Neural cell (in vitro differentiated cells): ENCODE data around the gene TP53AIP1.

Experiments
- EP300 ChIP-seq: fragments of 450-650 bp; conservative IDR thresholded peaks from 2 replicates; pipeline ENCODE4 v1.6.1; 2014; ENCODE audit warnings: antibody characterized with exemption, mild to moderate bottlenecking, moderate library complexity; ENCODE audit not compliant: poor library complexity, severe bottlenecking
- EZH2 ChIP-seq: fragments of 200-600, 300-800 bp; shearing (Covaris generic), sonication (generic); IDR thresholded peaks from 2 replicates; pipeline ENCODE4 v1.6.1; 2014; ENCODE audit warnings: antibody characterized with exemption, low read length, borderline replicate concordance, mild to moderate bottlenecking; ENCODE audit not compliant: insufficient read depth, poor library complexity, severe bottlenecking
- POLR2AphosphoS5 ChIP-seq: IDR thresholded peaks from 2 replicates; pipeline ENCODE4 v1.6.1; 2012
- RAD21 ChIP-seq: fragments of 450-650 bp; conservative IDR thresholded peaks from 2 replicates; pipeline ENCODE4 v1.6.1; 2014; ENCODE audit warnings: antibody characterized with exemption, mild to moderate bottlenecking, moderate library complexity
- SMC3 ChIP-seq: fragments of 450-650 bp; conservative IDR thresholded peaks from 2 replicates; pipeline ENCODE4 v1.6.1; 2014; ENCODE audit warnings: antibody characterized with exemption, mild to moderate bottlenecking, moderate library complexity; ENCODE audit not compliant: poor library complexity
- TAF1 ChIP-seq: IDR thresholded peaks from 2 replicates; pipeline ENCODE4 v1.6.1; 2012; ENCODE audit warnings: low read depth
- TF ChIP-seq, protein P1 (sequence below): fragments of 450-650 bp; IDR thresholded peaks from 2 replicates; pipeline ENCODE4 v1.5.1; 2014; ENCODE audit warnings: antibody characterized with exemption, mild to moderate bottlenecking, moderate library complexity; ENCODE audit not compliant: poor library complexity, severe bottlenecking
- TF ChIP-seq, protein P2 (sequence below): IDR thresholded peaks from 2 replicates; pipeline ENCODE4 v1.6.1; 2012; ENCODE audit warnings: borderline replicate concordance

DNA sequence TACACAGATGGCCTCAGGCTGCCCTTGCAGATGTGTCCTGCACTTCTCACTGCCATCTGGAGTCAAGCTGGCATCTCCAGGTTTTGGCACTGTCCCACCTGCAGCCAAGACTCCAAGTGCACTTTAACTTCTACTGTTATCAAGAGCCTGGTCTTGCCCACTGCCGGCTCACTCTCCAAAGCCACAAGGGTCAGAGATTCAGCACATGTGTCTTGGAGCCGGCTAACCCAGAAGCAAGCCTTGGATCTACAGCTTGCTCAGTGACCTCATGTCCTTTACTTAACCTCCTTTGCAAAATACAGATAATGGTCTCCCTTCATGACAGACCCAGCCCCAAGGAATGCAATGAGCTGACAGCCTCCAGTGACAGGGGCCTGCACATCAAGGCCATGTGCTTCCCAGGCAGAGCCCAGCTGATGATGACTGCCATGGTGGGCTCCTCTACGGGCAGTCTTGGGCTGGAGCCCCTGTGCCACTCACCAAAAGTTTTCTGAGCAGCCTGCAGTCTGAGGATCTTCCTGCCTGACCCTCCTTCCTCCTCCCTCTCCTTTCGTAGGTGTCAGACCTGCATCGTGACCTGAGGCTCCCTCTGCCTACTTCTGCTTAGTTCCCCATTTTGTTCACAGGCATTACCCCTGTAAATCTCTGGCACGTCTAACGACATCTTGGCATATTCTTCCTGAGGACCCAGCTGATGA is 9.0 kb downstream of the TP53AIP1 start:
- no peak for TF ChIP-seq EZH2
- TF ChIP-seq RAD21: no peak
- no peak for TF ChIP-seq POLR2AphosphoS5
- TF ChIP-seq, protein P1, sequence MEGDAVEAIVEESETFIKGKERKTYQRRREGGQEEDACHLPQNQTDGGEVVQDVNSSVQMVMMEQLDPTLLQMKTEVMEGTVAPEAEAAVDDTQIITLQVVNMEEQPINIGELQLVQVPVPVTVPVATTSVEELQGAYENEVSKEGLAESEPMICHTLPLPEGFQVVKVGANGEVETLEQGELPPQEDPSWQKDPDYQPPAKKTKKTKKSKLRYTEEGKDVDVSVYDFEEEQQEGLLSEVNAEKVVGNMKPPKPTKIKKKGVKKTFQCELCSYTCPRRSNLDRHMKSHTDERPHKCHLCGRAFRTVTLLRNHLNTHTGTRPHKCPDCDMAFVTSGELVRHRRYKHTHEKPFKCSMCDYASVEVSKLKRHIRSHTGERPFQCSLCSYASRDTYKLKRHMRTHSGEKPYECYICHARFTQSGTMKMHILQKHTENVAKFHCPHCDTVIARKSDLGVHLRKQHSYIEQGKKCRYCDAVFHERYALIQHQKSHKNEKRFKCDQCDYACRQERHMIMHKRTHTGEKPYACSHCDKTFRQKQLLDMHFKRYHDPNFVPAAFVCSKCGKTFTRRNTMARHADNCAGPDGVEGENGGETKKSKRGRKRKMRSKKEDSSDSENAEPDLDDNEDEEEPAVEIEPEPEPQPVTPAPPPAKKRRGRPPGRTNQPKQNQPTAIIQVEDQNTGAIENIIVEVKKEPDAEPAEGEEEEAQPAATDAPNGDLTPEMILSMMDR: no peak
- TF ChIP-seq, protein P2, sequence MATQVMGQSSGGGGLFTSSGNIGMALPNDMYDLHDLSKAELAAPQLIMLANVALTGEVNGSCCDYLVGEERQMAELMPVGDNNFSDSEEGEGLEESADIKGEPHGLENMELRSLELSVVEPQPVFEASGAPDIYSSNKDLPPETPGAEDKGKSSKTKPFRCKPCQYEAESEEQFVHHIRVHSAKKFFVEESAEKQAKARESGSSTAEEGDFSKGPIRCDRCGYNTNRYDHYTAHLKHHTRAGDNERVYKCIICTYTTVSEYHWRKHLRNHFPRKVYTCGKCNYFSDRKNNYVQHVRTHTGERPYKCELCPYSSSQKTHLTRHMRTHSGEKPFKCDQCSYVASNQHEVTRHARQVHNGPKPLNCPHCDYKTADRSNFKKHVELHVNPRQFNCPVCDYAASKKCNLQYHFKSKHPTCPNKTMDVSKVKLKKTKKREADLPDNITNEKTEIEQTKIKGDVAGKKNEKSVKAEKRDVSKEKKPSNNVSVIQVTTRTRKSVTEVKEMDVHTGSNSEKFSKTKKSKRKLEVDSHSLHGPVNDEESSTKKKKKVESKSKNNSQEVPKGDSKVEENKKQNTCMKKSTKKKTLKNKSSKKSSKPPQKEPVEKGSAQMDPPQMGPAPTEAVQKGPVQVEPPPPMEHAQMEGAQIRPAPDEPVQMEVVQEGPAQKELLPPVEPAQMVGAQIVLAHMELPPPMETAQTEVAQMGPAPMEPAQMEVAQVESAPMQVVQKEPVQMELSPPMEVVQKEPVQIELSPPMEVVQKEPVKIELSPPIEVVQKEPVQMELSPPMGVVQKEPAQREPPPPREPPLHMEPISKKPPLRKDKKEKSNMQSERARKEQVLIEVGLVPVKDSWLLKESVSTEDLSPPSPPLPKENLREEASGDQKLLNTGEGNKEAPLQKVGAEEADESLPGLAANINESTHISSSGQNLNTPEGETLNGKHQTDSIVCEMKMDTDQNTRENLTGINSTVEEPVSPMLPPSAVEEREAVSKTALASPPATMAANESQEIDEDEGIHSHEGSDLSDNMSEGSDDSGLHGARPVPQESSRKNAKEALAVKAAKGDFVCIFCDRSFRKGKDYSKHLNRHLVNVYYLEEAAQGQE: no peak
- TF ChIP-seq TAF1: no peak
- TF ChIP-seq SMC3: no peak
- no peak for TF ChIP-seq EP300
